Heart left ventricle (tissue), 16 donors: ENCODE measurements around the gene HSPA12A. TPM values are rescaled to one million over a fixed set of nuclear protein-coding genes. Genes with fewer than 3 reads are reported as not detected.

Experiments used
- ATAC-seq, 4 donors: fragments of 200-7000 bp; cut with Tn5 transposase; one replicate each; pipeline ENCODE4 v1.9.1; 2020 to 2022; ENCODE audit warnings: moderate library complexity in 4 of 4, mild to moderate bottlenecking in 3 of 4, moderate number of reproducible peaks in 1 of 4
- DNase-seq, 5 donors: peaks; one replicate each; pipeline ENCODE4 v3.0.0-alpha.2; 2020
- H3K27ac ChIP-seq, 12 donors: fragments of 200-600 bp; sonication (generic) in 4 of 12; one replicate each; pipeline versions ENCODE4 v1.5.0 to v1.8.0; 2016 to 2022; ENCODE audit warnings: mild to moderate bottlenecking in 2 of 12
- H3K27me3 ChIP-seq, 9 donors: fragments of 200-600 bp; sonication (generic) in 2 of 9; one replicate each; pipeline versions ENCODE4 v1.5.1 to v1.8.0; 2016 to 2022; ENCODE audit warnings: mild to moderate bottlenecking in 3 of 9
- H3K36me3 ChIP-seq, 9 donors: fragments of 200-600 bp; sonication (generic) in 2 of 9; one replicate each; pipeline versions ENCODE4 v1.5.0 to v1.8.0; 2018 to 2022; ENCODE audit warnings: mild to moderate bottlenecking in 2 of 9
- H3K4me1 ChIP-seq, 12 donors: fragments of 200-600 bp; sonication (generic) in 4 of 12; one replicate each; pipeline versions ENCODE4 v1.5.0 to v1.8.0; 2016 to 2022; ENCODE audit warnings: mild to moderate bottlenecking in 3 of 12
- H3K4me3 ChIP-seq, 12 donors: fragments of 200-600 bp; sonication (generic) in 4 of 12; one replicate each; pipeline versions ENCODE4 v1.5.0 to v1.8.0; 2017 to 2022; ENCODE audit warnings: mild to moderate bottlenecking in 9 of 12, moderate library complexity in 4 of 12
- H3K9me3 ChIP-seq, 12 donors: fragments of 200-600 bp; sonication (generic) in 4 of 12; one replicate each; pipeline versions ENCODE4 v1.5.0 to v1.8.0; 2016 to 2022; ENCODE audit warnings: mild to moderate bottlenecking in 1 of 12
- POLR2A ChIP-seq, 2 donors: fragments of 450-650 bp; IDR thresholded peaks; one replicate each; pipeline ENCODE4 v1.6.1; 2017; ENCODE audit warnings: antibody characterized with exemption in 2 of 2, mild to moderate bottlenecking in 2 of 2, moderate library complexity in 2 of 2
- WGBS, 4 donors: extraction: QIAGEN DNeasy Blood & Tissue Kit in 2 of 4; methylation state at CpG; one replicate each; pipeline versions ENCODE4 v1.1.5 to v1.1.7; 2013 to 2018; 5-methylcytosine and 5-hydroxymethylcytosine counted together
- intact Hi-C, 10 donors: fragments of 100-400 bp; cut with DNase I; formaldehyde crosslinking; loops; one replicate each; pipeline versions ENCODE4 v1.11.1 to v1.14.2; 2022
- polyA plus RNA-seq, 2 donors: library from polyadenylated mRNA; stranded (reverse); fragments of 200-250 nt; gene quantifications; one replicate each; pipeline ENCODE4 v1.2.3, GENCODE V29; 2013
- total RNA-seq, 9 donors: library from RNA; depleted of rRNA in 2 of 9; stranded (reverse); fragments of >200 nt in 2 of 9; fragmentation: NEBNext Ultra II Directional in 3 of 9; extraction: Animal tissue kit (Norgen Biotek cat#: 25700) in 3 of 9; gene quantifications; one replicate each; pipeline versions ENCODE4 v1.1.0 to v1.2.4, GENCODE V29; 2016 to 2023
- TF ChIP-seq, protein P1 (sequence below), 12 donors: fragments of 200-600 bp; sonication (generic) in 4 of 12; IDR thresholded peaks; one replicate each; pipeline versions ENCODE4 v1.5.0 to v1.8.0; 2018 to 2022; ENCODE audit warnings: antibody characterized with exemption in 12 of 12, mild to moderate bottlenecking in 5 of 12
- donor health status: ischemic (EF 13 %, LVEDD 7.1; RV severe dilation, severe dysfunction).
- donor health status: healthy with polysubstance abuse.
- donor health status: DM: no; HTN: yes; CAD: no.
- donor health status: DM: no; HTN: no; CAD: no.
- donor health status: ischemic (EF 25% LVEDD 6.9; RV normal size, moderate dysfunction).
- donor health status: ischemic (EF 25% LVEDD 5.7; RV mildly dilated, moderate dysfunction).
- donor health status: healthy.
- donor health status: DM: yes; HTN: yes; CAD: no.
- donor health status: ischemic (EF 35%, LVEDD 5.7; RV mildly dilated, moderate dysfunction).
- donor health status: nonischemic (EF 11% LVEDD 7.7; RV severe dilation, severe dysfunction).
- donor health status: DM: yes; HTN: yes; CAD: no.
- donor health status: PGD.
- donor health status: ischemic (EF 29% LVEDD 5.4; RV normal size, mild dysfunction).
- donor health status: nonischemic (EF 23%, LVEDD 6.1; RV moderate dilation, normal function).

HSPA12A gene
- total and polyA plus RNA-seq, 11 donors: 4.7 to 17.0 (median 13.5) TPM

DNA sequence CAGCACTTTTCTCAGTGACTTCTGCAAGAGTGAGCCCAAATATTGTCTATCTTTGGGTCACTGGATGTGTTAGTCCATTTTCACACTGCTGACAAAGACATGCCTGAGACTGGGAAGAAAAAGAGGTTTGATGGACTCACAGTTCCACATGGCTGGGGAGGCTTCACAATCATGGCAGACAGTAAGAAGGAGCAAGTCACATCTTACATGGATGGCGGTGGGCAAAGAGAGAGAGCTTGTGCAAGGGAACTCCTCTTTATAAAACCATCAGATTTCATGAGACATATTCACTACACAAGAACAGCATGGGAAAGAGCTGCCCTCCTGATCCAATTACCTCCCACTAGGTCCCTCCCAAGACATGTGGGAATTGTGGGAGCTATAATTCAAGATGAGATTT, 6.1 kb upstream of the HSPA12A start:
- Histone ChIP-seq H3K36me3 (no peaks in the 10 kb centered on the region), H3K9me3 (no peaks in the 10 kb centered on the region), H3K4me3 (no peak overlapping the region), H3K27ac (no peak overlapping the region), H3K27me3 (peaks cover 0 to 11% (median 0%) of the 10 kb centered on the region in 9 donors), H3K4me1 (peaks cover 0 to 3% (median 0%) of the 10 kb centered on the region in 12 donors)
- DNase-seq (no peak), ATAC-seq (no peak)
- intact Hi-C loops: loop anchor here in 1 of 10 donors (5.0 kb wide), 1 partner anchor 61 kb away; no protein-coding TSS in a partner anchor
- 97 to 100% (median 99%) methylated on average over 1 of the region's 1 CpG for WGBS, 4 donors
- TF ChIP-seq POLR2A (IDR thresholded peaks at IDR 0.05): no peak
- TF ChIP-seq, protein P1, sequence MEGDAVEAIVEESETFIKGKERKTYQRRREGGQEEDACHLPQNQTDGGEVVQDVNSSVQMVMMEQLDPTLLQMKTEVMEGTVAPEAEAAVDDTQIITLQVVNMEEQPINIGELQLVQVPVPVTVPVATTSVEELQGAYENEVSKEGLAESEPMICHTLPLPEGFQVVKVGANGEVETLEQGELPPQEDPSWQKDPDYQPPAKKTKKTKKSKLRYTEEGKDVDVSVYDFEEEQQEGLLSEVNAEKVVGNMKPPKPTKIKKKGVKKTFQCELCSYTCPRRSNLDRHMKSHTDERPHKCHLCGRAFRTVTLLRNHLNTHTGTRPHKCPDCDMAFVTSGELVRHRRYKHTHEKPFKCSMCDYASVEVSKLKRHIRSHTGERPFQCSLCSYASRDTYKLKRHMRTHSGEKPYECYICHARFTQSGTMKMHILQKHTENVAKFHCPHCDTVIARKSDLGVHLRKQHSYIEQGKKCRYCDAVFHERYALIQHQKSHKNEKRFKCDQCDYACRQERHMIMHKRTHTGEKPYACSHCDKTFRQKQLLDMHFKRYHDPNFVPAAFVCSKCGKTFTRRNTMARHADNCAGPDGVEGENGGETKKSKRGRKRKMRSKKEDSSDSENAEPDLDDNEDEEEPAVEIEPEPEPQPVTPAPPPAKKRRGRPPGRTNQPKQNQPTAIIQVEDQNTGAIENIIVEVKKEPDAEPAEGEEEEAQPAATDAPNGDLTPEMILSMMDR (IDR thresholded peaks at IDR 0.05): no peak

DNA sequence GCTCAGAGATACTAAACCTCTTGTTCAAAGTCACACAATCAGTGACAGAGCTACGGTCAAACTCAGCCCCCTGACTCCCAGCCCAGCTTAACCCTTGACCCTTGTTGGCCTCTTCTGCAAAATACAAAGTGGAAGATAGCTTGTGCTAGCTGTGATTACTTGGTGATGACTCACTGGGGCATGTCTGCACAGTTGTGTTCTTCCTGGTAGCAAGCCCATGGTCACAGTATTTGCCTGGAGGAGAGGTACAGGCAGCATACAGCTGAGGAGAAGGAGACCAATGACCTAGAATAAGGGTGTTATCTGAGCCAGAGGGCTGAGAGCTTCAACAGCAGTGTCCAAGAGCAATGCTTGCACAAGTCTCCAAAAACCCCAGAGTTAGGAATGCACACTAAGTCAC, 5.7 kb upstream of the HSPA12A start:
- Histone ChIP-seq H3K4me1 (peaks cover 0 to 7% (median 3%) of the 10 kb centered on the region in 12 donors), H3K27ac (no peak overlapping the region), H3K9me3 (no peaks in the 10 kb centered on the region), H3K27me3 (peaks cover 0 to 16% (median 0%) of the 10 kb centered on the region in 9 donors), H3K36me3 (no peaks in the 10 kb centered on the region), H3K4me3 (no peak overlapping the region)
- no peak for DNase-seq
- peak in 1 of 4 donors; percentile 16 for ATAC-seq
- intact Hi-C loops: loop anchor here in 1 of 10 donors (5.0 kb wide), 1 partner anchor 61 kb away; no protein-coding TSS in a partner anchor
- TF ChIP-seq, protein P1 (IDR thresholded peaks at IDR 0.05): no peak
- TF ChIP-seq POLR2A (IDR thresholded peaks at IDR 0.05): no peak
- 79 to 85% (median 85%) methylated on average over 1 of the region's 1 CpG for WGBS, 4 donors

- intact Hi-C loops: loop anchor here in 1 of 10 donors (5.0 kb wide), 1 partner anchor 60 kb away; no protein-coding TSS in a partner anchor
- no peak for ATAC-seq
- no peak overlapping the region for H3K4me3 ChIP-seq
- 74 to 89% (median 76%) methylated on average over 7 of the region's 7 CpGs for WGBS, 4 donors
- no peak overlapping the region for H3K27ac ChIP-seq
- TF ChIP-seq POLR2A (IDR thresholded peaks at IDR 0.05): no peak
- TF ChIP-seq, protein P1 (IDR thresholded peaks at IDR 0.05): no peak
- H3K27me3 ChIP-seq: peaks cover 0 to 21% (median 0%) of the 10 kb centered on the region in 9 donors
- no peak for DNase-seq
- no peaks in the 10 kb centered on the region for H3K9me3 ChIP-seq
- peaks cover 0 to 11% (median 4%) of the 10 kb centered on the region in 12 donors for H3K4me1 ChIP-seq
- H3K36me3 ChIP-seq: no peaks in the 10 kb centered on the region
Observed at GRCh38 chr10:116747325-116747724, 5.0 kb upstream of the HSPA12A start.

DNA sequence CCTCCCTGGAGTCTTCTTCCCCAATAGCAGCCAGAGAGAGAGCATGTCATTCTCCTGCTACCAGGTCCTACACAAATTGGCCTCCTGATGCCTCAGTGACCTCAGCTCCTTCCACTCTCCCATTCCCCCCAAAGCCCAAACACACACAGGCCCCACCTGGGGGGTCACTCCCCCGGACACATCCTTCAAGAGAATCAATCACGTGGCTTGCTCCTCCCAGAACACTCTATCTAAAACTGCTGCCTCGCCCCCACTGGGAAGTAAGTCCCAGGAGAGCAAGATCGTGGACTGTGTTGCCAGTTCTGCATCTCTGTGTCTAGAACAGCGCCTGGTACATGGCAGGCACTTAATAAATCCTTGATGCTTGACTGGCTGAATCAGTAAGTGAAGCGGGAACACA, 2.5 kb upstream of the HSPA12A start:
- Histone ChIP-seq H3K27ac (no peak overlapping the region), H3K36me3 (no peaks in the 10 kb centered on the region), H3K27me3 (peaks cover 0 to 43% (median 2%) of the 10 kb centered on the region in 9 donors), H3K4me1 (peaks cover 0 to 24% (median 11%) of the 10 kb centered on the region in 12 donors), H3K4me3 (no peak overlapping the region), H3K9me3 (no peaks in the 10 kb centered on the region)
- no peak for DNase-seq
- intact Hi-C loops: loop anchor here in 8 of 10 donors (5.0 kb wide), 4 partner anchors 42 to 63 kb away; no protein-coding TSS in a partner anchor
- ATAC-seq: no peak
- WGBS, 4 donors: 70 to 86% (median 84%) methylated on average over 6 of the region's 6 CpGs
- TF ChIP-seq, protein P1 (IDR thresholded peaks at IDR 0.05): no peak
- no peak for TF ChIP-seq POLR2A (IDR thresholded peaks at IDR 0.05)
